VCaP (cell line): ENCODE measurements around the gene FUBP3.
"Not testable (repeated sequence)": the region's sequence is repeated elsewhere in the genome, so short reads cannot be mapped to it uniquely, and the experiment has no call there.

ENCODE experiments used
- H3K27ac ChIP-seq: fragments of 450-650 bp; 2 replicates; pipeline ENCODE4 v1.5.1; 2017
- TF ChIP-seq, protein P1 (sequence below): fragments of 450-650 bp; conservative IDR thresholded peaks from 2 replicates; pipeline ENCODE4 v1.5.1; 2017; ENCODE audit warnings: mild to moderate bottlenecking, moderate library complexity

The FUBP3 gene

DNA sequence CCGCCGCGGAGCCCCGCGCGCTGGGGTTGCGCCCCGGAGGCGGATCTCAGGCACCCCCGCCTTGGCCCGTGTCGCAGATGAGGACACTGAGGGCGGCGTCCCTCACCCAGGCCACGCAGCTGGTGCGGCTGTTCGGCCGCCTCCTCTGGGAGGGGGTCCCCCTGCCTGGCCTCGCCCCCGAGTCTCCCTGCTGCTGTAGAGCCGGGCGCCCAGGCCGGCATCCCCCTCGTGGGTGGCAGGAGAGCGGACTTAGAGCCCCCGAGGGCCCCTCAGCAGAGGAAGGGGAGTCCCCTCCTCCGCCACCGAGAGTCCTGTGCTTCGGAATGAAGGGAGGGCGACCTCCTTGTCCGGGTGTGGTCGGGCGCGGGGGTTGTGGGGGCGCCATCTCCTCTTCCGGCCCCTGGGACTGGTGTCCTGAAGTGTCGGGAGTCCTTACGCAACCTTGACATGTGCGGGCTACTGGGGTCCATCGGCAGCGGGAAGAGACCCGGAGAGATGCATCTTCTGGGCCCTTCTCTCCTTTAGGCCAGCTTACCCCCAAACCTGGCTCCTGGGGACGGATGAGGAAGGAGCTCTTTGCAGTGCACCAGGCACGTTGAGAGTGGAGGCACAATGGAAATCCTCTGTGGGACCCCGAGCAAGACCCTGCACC is 102.5 kb downstream of the FUBP3 start:
- H3K27ac ChIP-seq: peak overlapping the region; percentile 90
- TF ChIP-seq, protein P1, sequence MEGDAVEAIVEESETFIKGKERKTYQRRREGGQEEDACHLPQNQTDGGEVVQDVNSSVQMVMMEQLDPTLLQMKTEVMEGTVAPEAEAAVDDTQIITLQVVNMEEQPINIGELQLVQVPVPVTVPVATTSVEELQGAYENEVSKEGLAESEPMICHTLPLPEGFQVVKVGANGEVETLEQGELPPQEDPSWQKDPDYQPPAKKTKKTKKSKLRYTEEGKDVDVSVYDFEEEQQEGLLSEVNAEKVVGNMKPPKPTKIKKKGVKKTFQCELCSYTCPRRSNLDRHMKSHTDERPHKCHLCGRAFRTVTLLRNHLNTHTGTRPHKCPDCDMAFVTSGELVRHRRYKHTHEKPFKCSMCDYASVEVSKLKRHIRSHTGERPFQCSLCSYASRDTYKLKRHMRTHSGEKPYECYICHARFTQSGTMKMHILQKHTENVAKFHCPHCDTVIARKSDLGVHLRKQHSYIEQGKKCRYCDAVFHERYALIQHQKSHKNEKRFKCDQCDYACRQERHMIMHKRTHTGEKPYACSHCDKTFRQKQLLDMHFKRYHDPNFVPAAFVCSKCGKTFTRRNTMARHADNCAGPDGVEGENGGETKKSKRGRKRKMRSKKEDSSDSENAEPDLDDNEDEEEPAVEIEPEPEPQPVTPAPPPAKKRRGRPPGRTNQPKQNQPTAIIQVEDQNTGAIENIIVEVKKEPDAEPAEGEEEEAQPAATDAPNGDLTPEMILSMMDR: no peak

DNA sequence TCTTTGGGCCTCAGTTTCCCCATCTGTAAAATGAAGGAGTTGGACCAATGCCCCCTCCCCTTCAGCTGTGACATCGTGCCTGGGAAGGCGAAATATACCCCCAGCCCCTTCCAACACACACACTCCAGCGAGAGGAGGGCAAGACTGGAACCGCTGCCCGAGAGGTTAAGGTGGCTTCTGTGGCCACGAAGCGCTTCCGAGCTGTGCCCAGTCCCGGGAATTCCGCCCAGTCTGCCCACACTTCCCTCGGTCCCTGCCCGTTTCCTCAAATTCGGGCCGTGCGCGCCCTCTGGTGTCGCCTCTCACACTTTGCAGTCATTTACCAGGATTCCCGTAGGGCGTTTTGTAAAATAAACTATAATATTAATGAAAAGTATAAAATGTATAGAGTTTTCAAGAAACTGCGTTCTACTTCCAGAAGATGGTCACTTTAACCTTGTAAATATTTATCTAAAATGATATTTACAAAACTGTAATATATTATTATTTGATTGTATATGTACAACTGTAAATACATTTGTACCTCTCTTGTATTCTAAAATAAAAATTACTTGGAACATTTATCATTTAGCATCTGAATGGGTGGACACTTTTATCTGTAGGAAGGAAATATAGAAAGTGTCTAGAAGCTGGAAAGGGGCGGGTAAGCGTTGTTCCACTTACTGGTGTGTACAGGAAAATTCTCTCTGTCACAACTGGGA is 103.2 kb downstream of the FUBP3 start:
- peak overlapping the region; percentile 90 for H3K27ac ChIP-seq
- TF ChIP-seq, protein P1: peak; percentile 93

DNA sequence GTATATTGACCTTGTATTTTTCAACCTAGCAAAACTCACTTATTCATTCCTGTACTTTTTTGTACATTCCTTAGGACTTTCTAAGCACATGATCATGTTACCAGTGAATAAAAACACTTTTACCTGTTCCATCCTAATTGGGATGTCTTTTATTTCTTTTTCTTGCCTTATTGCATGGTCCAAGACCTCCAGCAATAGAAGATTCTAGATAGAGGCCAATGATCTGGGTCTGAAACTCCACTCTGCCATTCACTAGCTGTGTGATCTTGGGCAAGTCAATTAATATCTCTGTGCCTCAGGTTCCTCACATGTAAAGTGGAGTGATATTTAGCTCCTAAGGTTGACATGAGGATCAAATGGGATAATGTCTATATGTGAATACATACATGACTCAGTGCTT is 105.7 kb downstream of the FUBP3 start:
- TF ChIP-seq, protein P1: no peak
- H3K27ac ChIP-seq: no peak overlapping the region

DNA sequence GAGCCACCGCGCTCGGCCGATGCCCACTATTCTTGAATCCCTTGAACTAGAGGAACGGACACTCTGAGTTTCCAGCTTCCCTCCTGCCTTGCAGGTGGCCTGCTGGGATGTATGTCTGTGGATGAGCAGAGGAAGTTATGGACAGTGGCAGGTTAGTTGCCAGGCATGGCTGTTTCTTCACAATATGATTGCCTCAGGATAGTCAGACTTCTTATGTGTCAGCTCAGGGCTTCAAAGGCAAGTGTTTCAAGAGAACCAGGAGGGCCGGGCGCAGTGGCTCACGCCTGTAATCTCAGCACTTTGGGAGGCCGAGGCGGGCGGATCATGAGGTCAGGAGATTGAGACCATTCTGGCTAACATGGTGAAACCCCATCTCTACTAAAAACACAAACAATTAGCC is 106.6 kb downstream of the FUBP3 start:
- not testable (repeated sequence) for H3K27ac ChIP-seq

DNA sequence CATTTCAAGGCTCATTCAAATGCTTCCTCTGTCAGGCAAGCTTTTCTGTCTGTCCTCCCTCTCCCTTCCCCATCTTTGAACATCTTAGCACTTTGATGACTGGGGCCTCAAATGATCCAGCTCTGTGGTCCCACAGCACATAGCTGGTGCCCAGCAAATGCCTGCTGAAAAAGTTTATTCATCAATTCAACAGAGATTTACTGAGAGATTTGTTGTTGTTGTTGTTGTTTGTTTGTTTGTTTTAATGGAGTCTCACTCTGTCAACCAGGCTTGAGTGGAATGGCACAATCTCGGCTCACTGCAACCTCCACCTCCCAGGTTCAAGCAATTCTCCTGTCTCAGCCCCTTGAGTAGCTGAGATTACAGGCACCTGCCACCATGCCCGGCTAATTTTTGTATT is 108.2 kb downstream of the FUBP3 start:
- TF ChIP-seq, protein P1: no peak
- no peak overlapping the region for H3K27ac ChIP-seq
